AG20443 (cell line): ENCODE results near the gene APBA2.

ENCODE experiments used
- DNase-seq: peaks from one replicate; pipeline ENCODE4 v3.0.0; 2012; ENCODE audit warnings: low spot score, mixed read lengths

Gene APBA2

GRCh38 chr15:29120593-29121368 lies 235.0 kb downstream of the APBA2 start:
- DNase-seq: no peak

DNA sequence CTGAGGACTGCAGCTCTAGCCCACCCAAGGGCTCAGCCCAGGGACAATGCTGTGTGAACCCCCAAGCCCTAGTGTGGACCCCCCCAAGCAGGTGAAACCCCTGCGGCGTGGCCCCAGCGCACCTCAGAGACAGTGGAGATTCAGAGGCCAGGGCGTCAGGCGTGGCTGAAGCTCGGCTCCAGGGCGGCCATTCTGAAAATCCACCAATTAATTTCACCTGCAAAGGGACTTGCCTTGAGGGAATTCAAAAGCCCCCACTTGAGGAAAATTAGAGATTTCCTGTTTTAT lies 235.5 kb downstream of the APBA2 start:
- no peak for DNase-seq

- no peak for DNase-seq
Measured at GRCh38 chr15:29121907-29122306, 236.1 kb downstream of the APBA2 start.

- DNase-seq: no peak
Measured at GRCh38 chr15:29122506-29122905, 236.7 kb downstream of the APBA2 start.

- DNase-seq: no peak
Measured at GRCh38 chr15:29123171-29123570, 237.4 kb downstream of the APBA2 start.

DNA sequence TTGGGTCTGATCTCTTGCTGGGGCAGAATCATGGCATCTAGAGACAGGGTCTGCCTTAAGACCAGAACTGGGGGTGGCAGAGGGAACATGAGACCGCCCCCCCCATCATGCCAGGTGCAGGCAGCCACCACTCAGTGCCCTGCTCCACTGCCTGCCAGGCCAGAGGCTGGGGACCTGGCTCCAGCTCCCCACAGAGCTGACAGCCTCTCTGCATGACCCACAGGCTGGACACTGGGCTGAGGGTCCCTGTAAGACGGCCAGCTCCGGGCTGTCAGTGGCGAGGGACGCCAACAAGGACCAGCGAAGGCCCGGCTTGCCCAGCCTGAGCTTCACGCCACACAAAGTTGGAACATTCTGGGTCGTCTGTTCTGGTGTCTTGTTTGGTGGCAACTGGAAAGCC lies 238.2 kb downstream of the APBA2 start:
- no peak for DNase-seq

GRCh38 chr15:29124581-29125381 lies 239.0 kb downstream of the APBA2 start:
- no peak for DNase-seq

GRCh38 chr15:29125382-29126207 lies 239.8 kb downstream of the APBA2 start:
- DNase-seq: no peak

DNA sequence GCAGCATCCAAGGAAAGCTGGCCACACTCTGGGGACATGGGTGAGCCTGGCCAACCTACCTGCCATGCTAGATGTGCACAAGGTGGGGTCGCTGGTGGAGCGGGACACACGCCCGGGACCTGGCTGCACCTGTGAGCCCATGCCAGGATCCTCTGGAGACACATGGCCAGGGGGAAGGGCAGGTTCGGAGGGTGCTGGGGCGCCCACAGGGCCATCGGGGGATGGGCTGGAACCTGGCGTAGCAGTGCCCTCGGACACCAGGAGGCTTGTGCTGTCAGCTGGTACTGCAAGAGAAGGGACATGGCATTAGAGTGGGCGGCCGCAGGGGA lies 240.4 kb downstream of the APBA2 start:
- DNase-seq: no peak

DNA sequence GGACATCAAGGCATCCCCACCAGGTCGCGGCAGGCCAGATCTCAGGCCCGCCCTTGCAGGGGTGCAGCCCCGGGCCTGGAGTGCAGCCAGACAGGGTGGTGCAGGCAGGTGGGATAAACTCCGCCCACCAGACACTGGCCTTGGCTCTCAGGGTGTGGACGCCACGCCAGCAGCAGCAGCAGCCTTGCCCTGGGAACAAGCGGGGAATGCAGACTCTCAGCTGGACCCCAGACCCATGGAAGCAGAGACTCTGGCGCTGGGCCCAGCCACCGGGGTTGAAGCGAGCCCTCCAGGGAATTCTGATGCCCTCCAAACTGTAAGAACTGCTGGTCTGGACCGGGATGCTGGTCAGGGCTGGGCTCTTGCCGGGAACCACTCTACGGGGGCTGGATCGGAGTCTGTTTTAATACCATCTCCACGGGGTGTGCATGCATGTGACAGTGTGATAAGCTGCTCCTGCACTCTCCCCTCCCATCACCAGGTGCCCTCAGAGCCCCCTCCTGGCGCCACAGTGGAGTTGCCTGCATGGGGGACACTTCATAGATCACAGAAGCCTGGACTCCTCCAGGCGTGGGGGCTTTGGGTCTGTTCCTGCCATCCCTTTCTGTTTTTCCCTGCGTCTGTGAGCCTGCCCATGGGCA lies 241.2 kb downstream of the APBA2 start:
- DNase-seq: no peak

GRCh38 chr15:29127506-29128430 lies 242.0 kb downstream of the APBA2 start:
- DNase-seq: no peak

DNA sequence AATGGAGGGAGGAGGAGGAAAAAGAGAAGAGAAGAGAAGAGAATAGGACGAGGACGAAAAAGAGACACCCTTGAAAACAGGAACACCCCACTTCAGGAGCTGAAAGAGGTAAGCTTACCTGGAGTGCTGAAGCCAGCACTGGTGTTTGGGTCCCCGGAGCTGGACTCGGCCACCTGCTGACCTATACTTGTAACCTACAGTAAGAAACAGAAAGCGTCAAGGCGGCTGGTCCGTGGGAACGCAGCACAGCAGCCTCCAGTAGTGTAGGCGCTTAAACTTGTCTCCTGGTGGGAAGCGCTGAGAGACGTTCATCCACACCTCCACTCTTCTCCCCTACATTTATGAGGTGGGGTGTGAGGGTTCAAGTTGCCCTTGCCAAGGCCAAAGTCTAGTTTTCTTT lies 242.9 kb downstream of the APBA2 start:
- no peak for DNase-seq

GRCh38 chr15:29129221-29129620 lies 243.4 kb downstream of the APBA2 start:
- no peak for DNase-seq

- DNase-seq: no peak
Measured at GRCh38 chr15:29129926-29130325, 244.2 kb downstream of the APBA2 start.

GRCh38 chr15:29130476-29130875 lies 244.7 kb downstream of the APBA2 start:
- DNase-seq: no peak

GRCh38 chr15:29130951-29131839 lies 245.4 kb downstream of the APBA2 start:
- DNase-seq: no peak

- DNase-seq: no peak
Measured at GRCh38 chr15:29131840-29132420, 246.2 kb downstream of the APBA2 start.

- DNase-seq: no peak
Measured at GRCh38 chr15:29132735-29133181, 247.0 kb downstream of the APBA2 start.

GRCh38 chr15:29133321-29133720 lies 247.5 kb downstream of the APBA2 start:
- no peak for DNase-seq

GRCh38 chr15:29133791-29134190 lies 248.0 kb downstream of the APBA2 start:
- DNase-seq: no peak
